WTC11 (cell line): ENCODE measurements around the gene PTPRN2. TPM values are rescaled to one million over a fixed set of nuclear protein-coding genes. Genes with fewer than 3 reads are reported as not detected.

Experiments used
- ATAC-seq: fragments of 200-7000 bp; cut with Tn5 transposase; 2 replicates; pipeline ENCODE4 v1.10.0; 2021; ENCODE audit warnings: mild to moderate bottlenecking, moderate library complexity
- CTCF ChIA-PET: fragments of 300-600 bp; sonication (Branson Sonifier 250); formaldehyde crosslinking; loops from one replicate; lab custom pipeline; 2021; ENCODE audit warnings: antibody characterized with exemption; lab: Charles Lee
- POLR2A ChIA-PET: fragments of 350-600 bp; sonication (Branson Sonifier 250); formaldehyde crosslinking; loops from one replicate; lab custom pipeline; 2021; ENCODE audit warnings: antibody characterized with exemption; lab: Charles Lee
- DNase-seq: peaks from one replicate; pipeline ENCODE4 v3.0.0; 2021; ENCODE audit warnings: low spot score
- H3K27ac Mint-ChIP-seq: 2 replicates; pipeline ENCODE4 v1.8.0; 2021; ENCODE audit warnings: mixed read lengths
- H3K27me3 Mint-ChIP-seq: 2 replicates; pipeline ENCODE4 v1.8.0; 2021; ENCODE audit warnings: low read depth, mild to moderate bottlenecking, moderate library complexity, mixed read lengths
- H3K36me3 Mint-ChIP-seq: 2 replicates; pipeline ENCODE4 v1.8.0; 2021; ENCODE audit warnings: mixed read lengths
- H3K4me1 Mint-ChIP-seq: 2 replicates; pipeline ENCODE4 v1.8.0; 2022; ENCODE audit warnings: mixed read lengths
- H3K4me3 Mint-ChIP-seq: 2 replicates; pipeline ENCODE4 v1.8.0; 2021; ENCODE audit warnings: mild to moderate bottlenecking, moderate library complexity, mixed read lengths
- H3K9me3 Mint-ChIP-seq: 2 replicates; pipeline ENCODE4 v1.8.0; 2021; ENCODE audit warnings: mixed read lengths
- CBFB ChIP-seq: sonication (generic); formaldehyde crosslinking; IDR thresholded peaks from 2 replicates; pipeline ENCODE4 v1.8.1; 2022; ENCODE audit warnings: mild to moderate bottlenecking, low read depth, missing genetic modification reagents
- EMX1 ChIP-seq: fragments of 250-450 bp; sonication (Bioruptor Pico); IDR thresholded peaks from 2 replicates; pipeline ENCODE4 v1.8.0; 2021; ENCODE audit warnings: mild to moderate bottlenecking
- KAT7 ChIP-seq: sonication (generic); formaldehyde crosslinking; IDR thresholded peaks from 2 replicates; pipeline ENCODE4 v1.8.1; 2023; ENCODE audit warnings: missing genetic modification reagents, mild to moderate bottlenecking, borderline replicate concordance
- NFYB ChIP-seq: sonication (generic); formaldehyde crosslinking; conservative IDR thresholded peaks from 2 replicates; pipeline ENCODE4 v1.8.0; 2022; ENCODE audit warnings: low read depth, missing genetic modification reagents
- PRRX2 ChIP-seq: fragments of 250-450 bp; sonication (Bioruptor Pico); IDR thresholded peaks from 2 replicates; pipeline ENCODE4 v1.8.0; 2021; ENCODE audit warnings: mild to moderate bottlenecking
- ZBTB21 ChIP-seq: sonication (generic); formaldehyde crosslinking; IDR thresholded peaks from 2 replicates; pipeline ENCODE4 v1.8.1; 2023; ENCODE audit warnings: mild to moderate bottlenecking, missing genetic modification reagents, borderline replicate concordance
- ZNF232 ChIP-seq: sonication (generic); formaldehyde crosslinking; IDR thresholded peaks from 2 replicates; pipeline ENCODE4 v1.8.0; 2022; ENCODE audit warnings: mild to moderate bottlenecking, missing genetic modification reagents
- ZNF671 ChIP-seq: fragments of 250-450 bp; sonication (Bioruptor Pico); IDR thresholded peaks from 2 replicates; pipeline ENCODE4 v1.8.0; 2021; ENCODE audit warnings: mild to moderate bottlenecking
- total RNA-seq: library from RNA; stranded (reverse); gene quantifications from 3 replicates; pipeline ENCODE4 v1.2.3, GENCODE V29; 2021
- TF ChIP-seq, protein P1 (sequence below): sonication (generic); formaldehyde crosslinking; IDR thresholded peaks from 2 replicates; pipeline ENCODE4 v1.8.1; 2022; ENCODE audit warnings: missing genetic modification reagents, borderline replicate concordance
- TF ChIP-seq, protein P2 (sequence below): fragments of 250-450 bp; sonication (Bioruptor Pico); IDR thresholded peaks from 2 replicates; pipeline ENCODE4 v1.8.0; 2021; ENCODE audit warnings: mild to moderate bottlenecking
- TF ChIP-seq, protein P3 (sequence below): sonication (generic); formaldehyde crosslinking; IDR thresholded peaks from 2 replicates; pipeline ENCODE4 v1.8.0; 2023; ENCODE audit warnings: missing genetic modification reagents, mild to moderate bottlenecking, borderline replicate concordance
- TF ChIP-seq, protein P4 (sequence below): fragments of 250-450 bp; sonication (Bioruptor Pico); IDR thresholded peaks from 2 replicates; pipeline ENCODE4 v1.9.0; 2021; ENCODE audit warnings: mild to moderate bottlenecking, borderline replicate concordance
- TF ChIP-seq, protein P5 (sequence below): sonication (generic); formaldehyde crosslinking; IDR thresholded peaks from 2 replicates; pipeline ENCODE4 v1.8.0; 2023; ENCODE audit warnings: missing genetic modification reagents
- TF ChIP-seq, protein P6 (sequence below): fragments of 250-450 bp; sonication (Bioruptor Pico); IDR thresholded peaks from 2 replicates; pipeline ENCODE4 v1.9.0; 2021; ENCODE audit warnings: mild to moderate bottlenecking
- TF ChIP-seq, protein P7 (sequence below): sonication (generic); formaldehyde crosslinking; IDR thresholded peaks from 2 replicates; pipeline ENCODE4 v1.8.0; 2022; ENCODE audit warnings: mild to moderate bottlenecking, missing genetic modification reagents
- TF ChIP-seq, protein P8 (sequence below): sonication (generic); formaldehyde crosslinking; IDR thresholded peaks from 2 replicates; pipeline ENCODE4 v1.8.1; 2022; ENCODE audit warnings: low read depth, missing genetic modification reagents, borderline replicate concordance

The PTPRN2 gene
- total RNA-seq, 1 experiment from 2014 or later: 4.7 TPM

DNA sequence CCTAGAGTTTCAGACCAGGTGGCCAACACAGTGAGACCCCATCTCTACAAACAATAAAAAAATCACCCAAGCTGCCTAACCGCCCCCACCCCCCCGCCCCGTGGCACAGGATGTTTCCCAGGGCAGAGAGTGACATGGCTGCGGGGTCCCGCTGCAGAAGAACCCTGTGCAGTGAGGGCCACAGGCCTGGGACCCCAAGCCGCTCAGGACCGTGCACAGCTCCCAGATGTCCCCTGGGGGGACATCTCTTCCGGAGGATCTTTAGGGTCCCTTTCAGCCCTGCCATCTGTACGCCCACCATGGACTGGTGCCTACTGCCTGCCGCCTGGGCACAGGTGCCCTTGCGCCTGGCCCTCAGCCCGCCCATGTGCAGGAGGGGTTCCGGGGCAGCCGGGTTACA is 877.2 kb downstream of the PTPRN2 start (continued):
- TF ChIP-seq, protein P1, sequence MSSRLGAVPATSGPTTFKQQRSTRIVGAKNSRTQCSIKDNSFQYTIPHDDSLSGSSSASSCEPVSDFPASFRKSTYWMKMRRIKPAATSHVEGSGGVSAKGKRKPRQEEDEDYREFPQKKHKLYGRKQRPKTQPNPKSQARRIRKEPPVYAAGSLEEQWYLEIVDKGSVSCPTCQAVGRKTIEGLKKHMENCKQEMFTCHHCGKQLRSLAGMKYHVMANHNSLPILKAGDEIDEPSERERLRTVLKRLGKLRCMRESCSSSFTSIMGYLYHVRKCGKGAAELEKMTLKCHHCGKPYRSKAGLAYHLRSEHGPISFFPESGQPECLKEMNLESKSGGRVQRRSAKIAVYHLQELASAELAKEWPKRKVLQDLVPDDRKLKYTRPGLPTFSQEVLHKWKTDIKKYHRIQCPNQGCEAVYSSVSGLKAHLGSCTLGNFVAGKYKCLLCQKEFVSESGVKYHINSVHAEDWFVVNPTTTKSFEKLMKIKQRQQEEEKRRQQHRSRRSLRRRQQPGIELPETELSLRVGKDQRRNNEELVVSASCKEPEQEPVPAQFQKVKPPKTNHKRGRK: no peak
- TF ChIP-seq, protein P2, sequence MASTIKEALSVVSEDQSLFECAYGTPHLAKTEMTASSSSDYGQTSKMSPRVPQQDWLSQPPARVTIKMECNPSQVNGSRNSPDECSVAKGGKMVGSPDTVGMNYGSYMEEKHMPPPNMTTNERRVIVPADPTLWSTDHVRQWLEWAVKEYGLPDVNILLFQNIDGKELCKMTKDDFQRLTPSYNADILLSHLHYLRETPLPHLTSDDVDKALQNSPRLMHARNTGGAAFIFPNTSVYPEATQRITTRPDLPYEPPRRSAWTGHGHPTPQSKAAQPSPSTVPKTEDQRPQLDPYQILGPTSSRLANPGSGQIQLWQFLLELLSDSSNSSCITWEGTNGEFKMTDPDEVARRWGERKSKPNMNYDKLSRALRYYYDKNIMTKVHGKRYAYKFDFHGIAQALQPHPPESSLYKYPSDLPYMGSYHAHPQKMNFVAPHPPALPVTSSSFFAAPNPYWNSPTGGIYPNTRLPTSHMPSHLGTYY (CRISPR knock-in tag): no peak

DNA sequence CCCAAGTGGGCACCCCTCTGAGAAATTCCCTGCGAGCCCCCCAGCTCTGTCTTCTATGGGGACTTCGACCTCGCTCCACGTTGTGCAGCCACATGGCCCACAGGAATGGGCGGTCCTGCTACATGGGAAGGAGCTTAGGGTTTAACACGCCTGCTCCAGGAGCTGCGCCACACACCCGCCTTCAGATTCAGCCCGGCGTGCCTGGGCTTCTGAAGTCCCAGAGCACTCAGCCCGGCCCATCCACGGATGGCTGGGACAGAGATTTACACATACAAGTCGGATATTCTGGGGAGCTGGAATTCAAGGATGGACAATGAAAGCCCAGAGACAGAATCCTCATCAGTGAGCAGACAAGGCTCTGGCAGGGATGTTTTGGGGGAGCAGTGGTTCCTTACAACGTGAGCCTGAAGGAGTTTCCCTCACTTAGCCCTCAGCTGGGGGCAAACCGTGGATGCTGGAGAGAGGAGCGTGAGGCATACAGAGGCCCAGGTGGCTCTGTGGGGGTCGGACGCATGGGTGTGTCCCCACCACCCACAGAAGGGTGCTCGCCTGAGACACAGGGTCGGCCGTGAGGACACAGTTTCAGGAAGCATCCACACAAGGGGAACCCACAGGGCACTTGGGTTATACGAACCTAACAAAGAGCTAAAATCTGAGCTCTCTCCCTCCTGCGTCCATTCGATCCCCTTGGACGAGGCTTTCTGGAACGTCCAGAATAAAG is 877.9 kb downstream of the PTPRN2 start:
- peaks cover 34% of the 10 kb centered on the region for H3K9me3 Mint-ChIP-seq
- DNase-seq: peak; percentile 9
- H3K4me1 Mint-ChIP-seq: no peaks in the 10 kb centered on the region
- POLR2A ChIA-PET: no interaction called here
- H3K36me3 Mint-ChIP-seq: peaks cover 11% of the 10 kb centered on the region
- no peak for ATAC-seq
- H3K27ac Mint-ChIP-seq: no peak overlapping the region
- CTCF ChIA-PET: interaction anchor here (1.4 kb wide), 1 partner anchor 16 kb away, joined by 4 read pairs; no protein-coding TSS in a partner anchor
- H3K4me3 Mint-ChIP-seq: no peak overlapping the region
- peaks cover 14% of the 10 kb centered on the region for H3K27me3 Mint-ChIP-seq
- TF ChIP-seq, protein P3, sequence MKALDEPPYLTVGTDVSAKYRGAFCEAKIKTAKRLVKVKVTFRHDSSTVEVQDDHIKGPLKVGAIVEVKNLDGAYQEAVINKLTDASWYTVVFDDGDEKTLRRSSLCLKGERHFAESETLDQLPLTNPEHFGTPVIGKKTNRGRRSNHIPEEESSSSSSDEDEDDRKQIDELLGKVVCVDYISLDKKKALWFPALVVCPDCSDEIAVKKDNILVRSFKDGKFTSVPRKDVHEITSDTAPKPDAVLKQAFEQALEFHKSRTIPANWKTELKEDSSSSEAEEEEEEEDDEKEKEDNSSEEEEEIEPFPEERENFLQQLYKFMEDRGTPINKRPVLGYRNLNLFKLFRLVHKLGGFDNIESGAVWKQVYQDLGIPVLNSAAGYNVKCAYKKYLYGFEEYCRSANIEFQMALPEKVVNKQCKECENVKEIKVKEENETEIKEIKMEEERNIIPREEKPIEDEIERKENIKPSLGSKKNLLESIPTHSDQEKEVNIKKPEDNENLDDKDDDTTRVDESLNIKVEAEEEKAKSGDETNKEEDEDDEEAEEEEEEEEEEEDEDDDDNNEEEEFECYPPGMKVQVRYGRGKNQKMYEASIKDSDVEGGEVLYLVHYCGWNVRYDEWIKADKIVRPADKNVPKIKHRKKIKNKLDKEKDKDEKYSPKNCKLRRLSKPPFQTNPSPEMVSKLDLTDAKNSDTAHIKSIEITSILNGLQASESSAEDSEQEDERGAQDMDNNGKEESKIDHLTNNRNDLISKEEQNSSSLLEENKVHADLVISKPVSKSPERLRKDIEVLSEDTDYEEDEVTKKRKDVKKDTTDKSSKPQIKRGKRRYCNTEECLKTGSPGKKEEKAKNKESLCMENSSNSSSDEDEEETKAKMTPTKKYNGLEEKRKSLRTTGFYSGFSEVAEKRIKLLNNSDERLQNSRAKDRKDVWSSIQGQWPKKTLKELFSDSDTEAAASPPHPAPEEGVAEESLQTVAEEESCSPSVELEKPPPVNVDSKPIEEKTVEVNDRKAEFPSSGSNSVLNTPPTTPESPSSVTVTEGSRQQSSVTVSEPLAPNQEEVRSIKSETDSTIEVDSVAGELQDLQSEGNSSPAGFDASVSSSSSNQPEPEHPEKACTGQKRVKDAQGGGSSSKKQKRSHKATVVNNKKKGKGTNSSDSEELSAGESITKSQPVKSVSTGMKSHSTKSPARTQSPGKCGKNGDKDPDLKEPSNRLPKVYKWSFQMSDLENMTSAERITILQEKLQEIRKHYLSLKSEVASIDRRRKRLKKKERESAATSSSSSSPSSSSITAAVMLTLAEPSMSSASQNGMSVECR (CRISPR knock-in tag): no peak
- TF ChIP-seq NFYB (no peak), ZNF232 (CRISPR knock-in tag) (no peak), ZBTB21 (CRISPR knock-in tag) (no peak), ZNF671 (no peak), PRRX2 (CRISPR knock-in tag) (no peak), KAT7 (CRISPR knock-in tag) (no peak), EMX1 (CRISPR knock-in tag) (no peak), CBFB (CRISPR knock-in tag) (no peak)
- TF ChIP-seq, protein P4, sequence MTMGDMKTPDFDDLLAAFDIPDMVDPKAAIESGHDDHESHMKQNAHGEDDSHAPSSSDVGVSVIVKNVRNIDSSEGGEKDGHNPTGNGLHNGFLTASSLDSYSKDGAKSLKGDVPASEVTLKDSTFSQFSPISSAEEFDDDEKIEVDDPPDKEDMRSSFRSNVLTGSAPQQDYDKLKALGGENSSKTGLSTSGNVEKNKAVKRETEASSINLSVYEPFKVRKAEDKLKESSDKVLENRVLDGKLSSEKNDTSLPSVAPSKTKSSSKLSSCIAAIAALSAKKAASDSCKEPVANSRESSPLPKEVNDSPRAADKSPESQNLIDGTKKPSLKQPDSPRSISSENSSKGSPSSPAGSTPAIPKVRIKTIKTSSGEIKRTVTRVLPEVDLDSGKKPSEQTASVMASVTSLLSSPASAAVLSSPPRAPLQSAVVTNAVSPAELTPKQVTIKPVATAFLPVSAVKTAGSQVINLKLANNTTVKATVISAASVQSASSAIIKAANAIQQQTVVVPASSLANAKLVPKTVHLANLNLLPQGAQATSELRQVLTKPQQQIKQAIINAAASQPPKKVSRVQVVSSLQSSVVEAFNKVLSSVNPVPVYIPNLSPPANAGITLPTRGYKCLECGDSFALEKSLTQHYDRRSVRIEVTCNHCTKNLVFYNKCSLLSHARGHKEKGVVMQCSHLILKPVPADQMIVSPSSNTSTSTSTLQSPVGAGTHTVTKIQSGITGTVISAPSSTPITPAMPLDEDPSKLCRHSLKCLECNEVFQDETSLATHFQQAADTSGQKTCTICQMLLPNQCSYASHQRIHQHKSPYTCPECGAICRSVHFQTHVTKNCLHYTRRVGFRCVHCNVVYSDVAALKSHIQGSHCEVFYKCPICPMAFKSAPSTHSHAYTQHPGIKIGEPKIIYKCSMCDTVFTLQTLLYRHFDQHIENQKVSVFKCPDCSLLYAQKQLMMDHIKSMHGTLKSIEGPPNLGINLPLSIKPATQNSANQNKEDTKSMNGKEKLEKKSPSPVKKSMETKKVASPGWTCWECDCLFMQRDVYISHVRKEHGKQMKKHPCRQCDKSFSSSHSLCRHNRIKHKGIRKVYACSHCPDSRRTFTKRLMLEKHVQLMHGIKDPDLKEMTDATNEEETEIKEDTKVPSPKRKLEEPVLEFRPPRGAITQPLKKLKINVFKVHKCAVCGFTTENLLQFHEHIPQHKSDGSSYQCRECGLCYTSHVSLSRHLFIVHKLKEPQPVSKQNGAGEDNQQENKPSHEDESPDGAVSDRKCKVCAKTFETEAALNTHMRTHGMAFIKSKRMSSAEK (CRISPR knock-in tag): no peak
- TF ChIP-seq, protein P5, sequence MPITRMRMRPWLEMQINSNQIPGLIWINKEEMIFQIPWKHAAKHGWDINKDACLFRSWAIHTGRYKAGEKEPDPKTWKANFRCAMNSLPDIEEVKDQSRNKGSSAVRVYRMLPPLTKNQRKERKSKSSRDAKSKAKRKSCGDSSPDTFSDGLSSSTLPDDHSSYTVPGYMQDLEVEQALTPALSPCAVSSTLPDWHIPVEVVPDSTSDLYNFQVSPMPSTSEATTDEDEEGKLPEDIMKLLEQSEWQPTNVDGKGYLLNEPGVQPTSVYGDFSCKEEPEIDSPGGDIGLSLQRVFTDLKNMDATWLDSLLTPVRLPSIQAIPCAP: no peak
- TF ChIP-seq, protein P6, sequence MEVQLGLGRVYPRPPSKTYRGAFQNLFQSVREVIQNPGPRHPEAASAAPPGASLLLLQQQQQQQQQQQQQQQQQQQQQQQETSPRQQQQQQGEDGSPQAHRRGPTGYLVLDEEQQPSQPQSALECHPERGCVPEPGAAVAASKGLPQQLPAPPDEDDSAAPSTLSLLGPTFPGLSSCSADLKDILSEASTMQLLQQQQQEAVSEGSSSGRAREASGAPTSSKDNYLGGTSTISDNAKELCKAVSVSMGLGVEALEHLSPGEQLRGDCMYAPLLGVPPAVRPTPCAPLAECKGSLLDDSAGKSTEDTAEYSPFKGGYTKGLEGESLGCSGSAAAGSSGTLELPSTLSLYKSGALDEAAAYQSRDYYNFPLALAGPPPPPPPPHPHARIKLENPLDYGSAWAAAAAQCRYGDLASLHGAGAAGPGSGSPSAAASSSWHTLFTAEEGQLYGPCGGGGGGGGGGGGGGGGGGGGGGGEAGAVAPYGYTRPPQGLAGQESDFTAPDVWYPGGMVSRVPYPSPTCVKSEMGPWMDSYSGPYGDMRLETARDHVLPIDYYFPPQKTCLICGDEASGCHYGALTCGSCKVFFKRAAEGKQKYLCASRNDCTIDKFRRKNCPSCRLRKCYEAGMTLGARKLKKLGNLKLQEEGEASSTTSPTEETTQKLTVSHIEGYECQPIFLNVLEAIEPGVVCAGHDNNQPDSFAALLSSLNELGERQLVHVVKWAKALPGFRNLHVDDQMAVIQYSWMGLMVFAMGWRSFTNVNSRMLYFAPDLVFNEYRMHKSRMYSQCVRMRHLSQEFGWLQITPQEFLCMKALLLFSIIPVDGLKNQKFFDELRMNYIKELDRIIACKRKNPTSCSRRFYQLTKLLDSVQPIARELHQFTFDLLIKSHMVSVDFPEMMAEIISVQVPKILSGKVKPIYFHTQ (CRISPR knock-in tag): no peak
- TF ChIP-seq, protein P7, sequence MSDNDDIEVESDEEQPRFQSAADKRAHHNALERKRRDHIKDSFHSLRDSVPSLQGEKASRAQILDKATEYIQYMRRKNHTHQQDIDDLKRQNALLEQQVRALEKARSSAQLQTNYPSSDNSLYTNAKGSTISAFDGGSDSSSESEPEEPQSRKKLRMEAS (CRISPR knock-in tag): no peak
- TF ChIP-seq, protein P8, sequence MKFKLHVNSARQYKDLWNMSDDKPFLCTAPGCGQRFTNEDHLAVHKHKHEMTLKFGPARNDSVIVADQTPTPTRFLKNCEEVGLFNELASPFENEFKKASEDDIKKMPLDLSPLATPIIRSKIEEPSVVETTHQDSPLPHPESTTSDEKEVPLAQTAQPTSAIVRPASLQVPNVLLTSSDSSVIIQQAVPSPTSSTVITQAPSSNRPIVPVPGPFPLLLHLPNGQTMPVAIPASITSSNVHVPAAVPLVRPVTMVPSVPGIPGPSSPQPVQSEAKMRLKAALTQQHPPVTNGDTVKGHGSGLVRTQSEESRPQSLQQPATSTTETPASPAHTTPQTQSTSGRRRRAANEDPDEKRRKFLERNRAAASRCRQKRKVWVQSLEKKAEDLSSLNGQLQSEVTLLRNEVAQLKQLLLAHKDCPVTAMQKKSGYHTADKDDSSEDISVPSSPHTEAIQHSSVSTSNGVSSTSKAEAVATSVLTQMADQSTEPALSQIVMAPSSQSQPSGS (CRISPR knock-in tag): no peak
- TF ChIP-seq, protein P2 (CRISPR knock-in tag): no peak
